H9 (cell line): ENCODE measurements around the gene CDH13. TPM values are rescaled to one million over a fixed set of nuclear protein-coding genes. Genes with fewer than 3 reads are reported as not detected.

ENCODE experiments used
- DNase-seq: peaks from one replicate; pipeline ENCODE4 v3.0.0-alpha.2; 2017
- H2AFZ ChIP-seq: one replicate; pipeline ENCODE4 v1.6.1; 2013; ENCODE audit warnings: mild to moderate bottlenecking, low read length, control low read depth, moderate library complexity
- H2AK5ac ChIP-seq: 2 replicates; pipeline ENCODE4 v1.6.1; 2013; ENCODE audit warnings: low read length, control low read depth, mixed read lengths; ENCODE audit not compliant: insufficient read length
- H2BK120ac ChIP-seq: one replicate; pipeline ENCODE4 v1.6.1; 2013; ENCODE audit warnings: low read depth, mild to moderate bottlenecking, low read length, control low read depth, inconsistent platforms; ENCODE audit not compliant: poor library complexity, severe bottlenecking
- H2BK12ac ChIP-seq: 2 replicates; pipeline ENCODE4 v1.6.1; 2013; ENCODE audit warnings: low read length, control low read depth, mixed read lengths, low read depth; ENCODE audit not compliant: insufficient read length
- H2BK15ac ChIP-seq: 2 replicates; pipeline ENCODE4 v1.6.1; 2013; ENCODE audit warnings: low read depth, low read length, control low read depth
- H2BK20ac ChIP-seq: one replicate; pipeline ENCODE4 v1.6.1; 2013; ENCODE audit warnings: low read depth, mild to moderate bottlenecking, low read length, control low read depth, inconsistent platforms; ENCODE audit not compliant: poor library complexity, severe bottlenecking
- H2BK5ac ChIP-seq: 2 replicates; pipeline ENCODE4 v1.6.1; 2013; ENCODE audit warnings: low read length, control low read depth, mixed read lengths; ENCODE audit not compliant: insufficient read length
- H3K14ac ChIP-seq: 2 replicates; pipeline ENCODE4 v1.6.1; 2013; ENCODE audit warnings: low read length, control low read depth; ENCODE audit not compliant: insufficient read depth
- H3K18ac ChIP-seq: 2 replicates; pipeline ENCODE4 v1.6.1; 2013; ENCODE audit warnings: low read depth, mild to moderate bottlenecking, mixed read lengths, low read length, control low read depth; ENCODE audit not compliant: insufficient read length
- H3K23ac ChIP-seq: 2 replicates; pipeline ENCODE4 v1.6.1; 2013; ENCODE audit warnings: low read length, control low read depth, mixed read lengths, low read depth; ENCODE audit not compliant: insufficient read length
- H3K23me2 ChIP-seq: 2 replicates; pipeline ENCODE4 v1.6.1; 2013; ENCODE audit warnings: low read depth, mild to moderate bottlenecking, mixed read lengths, low read length, control low read depth; ENCODE audit not compliant: insufficient read length, poor library complexity, severe bottlenecking
- H3K27ac ChIP-seq: 2 replicates; pipeline ENCODE4 v1.5.1; 2013; ENCODE audit warnings: low read length, control low read depth, mixed read lengths, low read depth; ENCODE audit not compliant: insufficient read length
- H3K27me3 ChIP-seq: 2 replicates; pipeline ENCODE4 v1.6.1; 2013; ENCODE audit warnings: low read length, control low read depth, inconsistent platforms; ENCODE audit not compliant: insufficient read depth
- H3K4ac ChIP-seq: 2 replicates; pipeline ENCODE4 v1.6.1; 2013; ENCODE audit warnings: low read depth, mild to moderate bottlenecking, control low read depth, inconsistent platforms, low read length, moderate library complexity
- H3K4me1 ChIP-seq: 2 replicates; pipeline ENCODE4 v1.6.1; 2013; ENCODE audit warnings: low read length, control low read depth, inconsistent platforms; ENCODE audit not compliant: insufficient read depth
- H3K4me2 ChIP-seq: 2 replicates; pipeline ENCODE4 v1.6.1; 2013; ENCODE audit warnings: low read length, control low read depth, mixed read lengths; ENCODE audit not compliant: insufficient read length, insufficient read depth
- H3K56ac ChIP-seq: 2 replicates; pipeline ENCODE4 v1.6.1; 2013; ENCODE audit warnings: low read depth, mild to moderate bottlenecking, mixed read lengths, low read length, control low read depth; ENCODE audit not compliant: insufficient read length
- H3K79me1 ChIP-seq: 2 replicates; pipeline ENCODE4 v1.6.1; 2013; ENCODE audit warnings: low read depth, mild to moderate bottlenecking, moderate library complexity, low read length, control low read depth, inconsistent platforms; ENCODE audit not compliant: insufficient read depth, poor library complexity, severe bottlenecking
- H3K79me2 ChIP-seq: 2 replicates; pipeline ENCODE4 v1.6.1; 2013; ENCODE audit warnings: low read length, control low read depth, inconsistent platforms; ENCODE audit not compliant: insufficient read depth
- H3K9ac ChIP-seq: 2 replicates; pipeline ENCODE4 v1.6.1; 2013; ENCODE audit warnings: low read length, control low read depth, mixed read lengths; ENCODE audit not compliant: insufficient read length; ENCODE audit errors: extremely low read depth
- H3K9me3 ChIP-seq: one replicate; pipeline ENCODE4 v1.6.1; 2013; ENCODE audit warnings: low read depth, low read length, inconsistent platforms; ENCODE audit not compliant: control insufficient read depth
- H3T11ph ChIP-seq: one replicate; pipeline ENCODE4 v1.6.1; 2013; ENCODE audit warnings: mild to moderate bottlenecking, low read length, control low read depth, inconsistent platforms
- H4K20me1 ChIP-seq: one replicate; pipeline ENCODE4 v1.6.1; 2013; ENCODE audit not compliant: control insufficient read depth, insufficient read length, insufficient read depth
- H4K5ac ChIP-seq: 2 replicates; pipeline ENCODE4 v1.6.1; 2013; ENCODE audit warnings: low read depth, mild to moderate bottlenecking, mixed read lengths, low read length, control low read depth; ENCODE audit not compliant: insufficient read length
- H4K8ac ChIP-seq: replicated peaks from 2 replicates; pipeline ENCODE4 v1.6.1; 2013; ENCODE audit warnings: low read length, control low read depth, mixed read lengths, low read depth; ENCODE audit not compliant: insufficient read length
- H4K91ac ChIP-seq: 2 replicates; pipeline ENCODE4 v1.6.1; 2013; ENCODE audit warnings: low read depth, mild to moderate bottlenecking, moderate library complexity, mixed read lengths, low read length, control low read depth; ENCODE audit not compliant: insufficient read length
- H3K27ac Mint-ChIP-seq, 3 experiments: 2 replicates in 2 of 3; 3 replicates in 1 of 3; pipeline ENCODE4 v1.8.0; 2020 to 2021; ENCODE audit warnings: mixed read lengths in 3 of 3, mild to moderate bottlenecking in 1 of 3, moderate library complexity in 1 of 3
- H3K27me3 Mint-ChIP-seq: 2 replicates; pipeline ENCODE4 v1.8.0; 2021; ENCODE audit warnings: low read depth, mild to moderate bottlenecking, moderate library complexity, mixed read lengths
- H3K36me3 Mint-ChIP-seq, 3 experiments: 2 replicates in 2 of 3; 3 replicates in 1 of 3; pipeline ENCODE4 v1.8.0; 2020 to 2021; ENCODE audit warnings: low read depth in 3 of 3, mixed read lengths in 3 of 3; ENCODE audit not compliant: insufficient read depth in 1 of 3
- H3K4me1 Mint-ChIP-seq, 2 experiments: 2 replicates each; pipeline ENCODE4 v1.8.0; 2020; ENCODE audit warnings: mixed read lengths in 2 of 2
- H3K4me3 Mint-ChIP-seq, 2 experiments: 2 replicates in 1 of 2; 3 replicates in 1 of 2; pipeline ENCODE4 v1.8.0; 2020 to 2021; ENCODE audit warnings: mild to moderate bottlenecking in 2 of 2, mixed read lengths in 2 of 2, moderate library complexity in 1 of 2
- H3K9me3 Mint-ChIP-seq, 2 experiments: 2 replicates in 1 of 2; 3 replicates in 1 of 2; pipeline ENCODE4 v1.8.0; 2020; ENCODE audit warnings: mild to moderate bottlenecking in 2 of 2, mixed read lengths in 2 of 2, moderate library complexity in 1 of 2
- CTCF ChIP-seq: fragments of 200-600 bp; sonication (generic); conservative IDR thresholded peaks from 3 replicates; pipeline ENCODE4 v1.8.0; 2021; ENCODE audit warnings: antibody characterized with exemption, mild to moderate bottlenecking
- WGBS: extraction: QIAGEN DNeasy Blood & Tissue Kit; methylation state at CpG from one replicate; pipeline ENCODE4 v1.1.7; 2013; ENCODE audit warnings: missing lambda C conversion rate, low lambda C conversion rate, mixed read lengths; ENCODE audit not compliant: insufficient read length; ENCODE audit errors: extremely low coverage; 5-methylcytosine and 5-hydroxymethylcytosine counted together
- total RNA-seq: library from RNA; stranded (reverse); gene quantifications from 2 replicates; pipeline ENCODE4 v1.2.1, GENCODE V29; 2021

The CDH13 gene
- total RNA-seq, 1 experiment from 2014 or later: 1.5 TPM

- H2AK5ac ChIP-seq: no peak overlapping the region
- no peak overlapping the region for H2BK20ac ChIP-seq
- no peak overlapping the region for H3K23ac ChIP-seq
- H3K27me3 Mint-ChIP-seq: no peaks in the 10 kb centered on the region; the same call in 1 of the 2 replicates
- H4K20me1 ChIP-seq: no peaks in the 10 kb centered on the region
- no peak overlapping the region for H3K9ac ChIP-seq
- H3K27ac Mint-ChIP-seq: peak overlapping the region; percentile 95 to 100 (median 99)
- H3K4me1 ChIP-seq: peaks cover 6% of the 10 kb centered on the region
- no peak overlapping the region for H4K91ac ChIP-seq
- TF ChIP-seq CTCF: no peak
- peak overlapping the region; percentile 44 for H3K27ac ChIP-seq
- no peak overlapping the region for H2BK120ac ChIP-seq
- H3K4ac ChIP-seq: no peak overlapping the region
- peaks cover 1 to 3% of the 10 kb centered on the region in 2 experiments; a peak in 3 of 5 replicates for H3K9me3 Mint-ChIP-seq
- no peak overlapping the region for H4K8ac ChIP-seq
- no peak overlapping the region for H2BK15ac ChIP-seq
- no peak for DNase-seq
- no peaks in the 10 kb centered on the region for H3K79me2 ChIP-seq
- no peaks in the 10 kb centered on the region for H3K23me2 ChIP-seq
- H2BK5ac ChIP-seq: no peak overlapping the region
- H3K14ac ChIP-seq: no peak overlapping the region
- H3K18ac ChIP-seq: no peak overlapping the region
- no peak overlapping the region for H3K56ac ChIP-seq
- no peak overlapping the region for H3K4me2 ChIP-seq
- no peak overlapping the region; a peak in 1 of 5 replicates for H3K4me3 Mint-ChIP-seq
- H3T11ph ChIP-seq: peak overlapping the region; percentile 70
- no peaks in the 10 kb centered on the region for H3K27me3 ChIP-seq
- no peaks in the 10 kb centered on the region for H3K79me1 ChIP-seq
- H3K4me1 Mint-ChIP-seq: peaks cover 64 to 66% of the 10 kb centered on the region in 2 experiments
- peaks cover 0 to 3% (median 0%) of the 10 kb centered on the region in 3 experiments; a peak in 2 of 7 replicates for H3K36me3 Mint-ChIP-seq
- H4K5ac ChIP-seq: no peak overlapping the region
- no peaks in the 10 kb centered on the region for H3K9me3 ChIP-seq
- no CpG with 5 or more reads among the region's 7 CpGs for WGBS
- H2AFZ ChIP-seq: no peak overlapping the region
- H2BK12ac ChIP-seq: no peak overlapping the region
These were observed 1215.5 kb downstream of the CDH13 start for GRCh38 chr16:83842291-83842690.
